ENCODE results near the gene CLN6. TPM values are rescaled to one million over a fixed set of nuclear protein-coding genes. Genes with fewer than 3 reads are reported as not detected.

CLN6 gene
- total RNA-seq, 1 donor from 2014 or later = 29.0 TPM

- TF ChIP-seq, protein P1, sequence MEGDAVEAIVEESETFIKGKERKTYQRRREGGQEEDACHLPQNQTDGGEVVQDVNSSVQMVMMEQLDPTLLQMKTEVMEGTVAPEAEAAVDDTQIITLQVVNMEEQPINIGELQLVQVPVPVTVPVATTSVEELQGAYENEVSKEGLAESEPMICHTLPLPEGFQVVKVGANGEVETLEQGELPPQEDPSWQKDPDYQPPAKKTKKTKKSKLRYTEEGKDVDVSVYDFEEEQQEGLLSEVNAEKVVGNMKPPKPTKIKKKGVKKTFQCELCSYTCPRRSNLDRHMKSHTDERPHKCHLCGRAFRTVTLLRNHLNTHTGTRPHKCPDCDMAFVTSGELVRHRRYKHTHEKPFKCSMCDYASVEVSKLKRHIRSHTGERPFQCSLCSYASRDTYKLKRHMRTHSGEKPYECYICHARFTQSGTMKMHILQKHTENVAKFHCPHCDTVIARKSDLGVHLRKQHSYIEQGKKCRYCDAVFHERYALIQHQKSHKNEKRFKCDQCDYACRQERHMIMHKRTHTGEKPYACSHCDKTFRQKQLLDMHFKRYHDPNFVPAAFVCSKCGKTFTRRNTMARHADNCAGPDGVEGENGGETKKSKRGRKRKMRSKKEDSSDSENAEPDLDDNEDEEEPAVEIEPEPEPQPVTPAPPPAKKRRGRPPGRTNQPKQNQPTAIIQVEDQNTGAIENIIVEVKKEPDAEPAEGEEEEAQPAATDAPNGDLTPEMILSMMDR (IDR thresholded peaks at IDR 0.05; ENCODE audit: insufficient read depth, low read length, poor library complexity, severe bottlenecking) = no peak
- H3K36me3 ChIP-seq (ENCODE audit: control insufficient read depth, insufficient read depth, low read length) = peaks cover 1% of the 10 kb centered on the region
- no peak overlapping the region for H3K4me3 ChIP-seq (ENCODE audit: low read depth, low read length)
- DNase-seq (ENCODE audit: low read depth) = no peak
- no peaks in the 10 kb centered on the region for H3K27me3 ChIP-seq (ENCODE audit: control insufficient read depth, insufficient read depth, low read length)
These were observed 21.4 kb downstream of the CLN6 start for GRCh38 chr15:68208136-68208535.

DNA sequence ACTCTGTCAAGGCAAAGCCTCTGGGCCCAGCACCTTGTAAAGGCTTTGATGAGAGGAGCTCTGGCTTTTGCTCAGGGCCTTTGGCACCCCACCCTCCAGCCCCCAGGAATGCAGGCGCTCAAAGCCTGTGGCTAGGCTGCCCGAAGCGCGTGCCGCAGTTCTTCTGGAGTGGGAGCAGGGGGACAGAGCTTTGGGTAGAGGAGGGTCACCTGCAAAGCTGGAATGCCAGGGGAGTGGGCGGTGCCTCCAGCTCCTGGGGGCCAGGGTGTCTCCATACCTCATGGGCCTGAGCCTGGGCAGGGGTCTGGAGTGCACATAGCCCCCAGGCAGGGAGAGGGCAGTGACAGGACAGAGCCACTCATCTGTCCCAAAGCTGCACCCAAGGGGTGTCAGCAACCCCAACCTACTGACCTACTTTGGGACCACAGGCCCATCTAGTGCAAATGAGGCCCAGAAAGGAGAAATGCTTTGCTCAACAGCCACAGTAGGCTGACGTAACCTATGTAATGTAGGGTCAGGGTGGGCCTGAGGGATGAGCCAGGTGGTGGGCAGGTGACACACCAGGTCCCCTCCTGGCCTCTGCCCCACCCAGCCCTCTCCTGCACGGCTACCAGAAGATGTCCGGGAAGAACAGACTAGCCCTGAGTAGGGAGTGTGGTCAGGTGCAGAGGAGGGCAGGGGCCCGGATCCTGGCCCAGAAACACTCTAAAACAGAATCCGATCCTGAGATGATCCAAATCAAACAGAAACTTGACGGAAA is 22.2 kb downstream of the CLN6 start:
- TF ChIP-seq, protein P1 (IDR thresholded peaks at IDR 0.05; ENCODE audit: insufficient read depth, low read length, poor library complexity, severe bottlenecking) = no peak
- H3K4me3 ChIP-seq (ENCODE audit: low read depth, low read length) = no peak overlapping the region
- H3K36me3 ChIP-seq (ENCODE audit: control insufficient read depth, insufficient read depth, low read length) = peaks cover 1% of the 10 kb centered on the region
- no peak for DNase-seq (ENCODE audit: low read depth)
- no peaks in the 10 kb centered on the region for H3K27me3 ChIP-seq (ENCODE audit: control insufficient read depth, insufficient read depth, low read length)

GRCh38 chr15:68206711-68207151 is 22.8 kb downstream of the CLN6 start:
- peaks cover 1% of the 10 kb centered on the region for H3K36me3 ChIP-seq (ENCODE audit: control insufficient read depth, insufficient read depth, low read length)
- H3K27me3 ChIP-seq (ENCODE audit: control insufficient read depth, insufficient read depth, low read length) = no peaks in the 10 kb centered on the region
- H3K4me3 ChIP-seq (ENCODE audit: low read depth, low read length) = no peak overlapping the region
- DNase-seq (ENCODE audit: low read depth) = no peak
- TF ChIP-seq, protein P1 (IDR thresholded peaks at IDR 0.05; ENCODE audit: insufficient read depth, low read length, poor library complexity, severe bottlenecking) = no peak

DNA sequence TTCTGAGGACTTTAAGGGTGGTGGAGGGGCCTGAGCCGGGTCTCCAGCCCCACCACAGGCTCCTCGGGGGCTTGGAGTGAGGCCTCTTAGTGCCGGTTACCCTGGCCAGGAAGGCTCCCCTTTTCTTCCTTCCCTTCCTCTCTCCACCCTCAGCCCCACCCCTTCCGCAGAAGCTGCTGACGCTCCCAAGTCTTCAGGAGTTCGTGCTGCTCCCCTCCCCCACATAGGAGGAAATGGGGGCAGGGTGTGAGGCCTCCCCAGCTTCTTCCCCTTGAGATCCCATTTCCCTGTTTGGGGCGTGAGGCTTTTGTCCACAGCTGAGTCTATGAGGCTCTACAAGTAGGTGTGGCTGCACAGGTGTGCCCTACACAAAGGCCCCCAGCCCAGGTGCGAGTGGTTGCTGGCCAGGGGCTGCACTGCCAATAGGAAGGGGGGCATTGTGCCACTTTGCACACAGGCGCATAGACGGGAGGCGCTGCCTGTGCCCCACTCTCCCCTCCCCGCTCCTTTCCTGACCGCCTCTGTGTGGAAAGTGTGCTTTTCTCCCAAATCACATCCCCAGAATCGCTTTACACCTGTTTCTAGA is 23.5 kb downstream of the CLN6 start:
- Histone ChIP-seq H3K36me3 (ENCODE audit: control insufficient read depth, insufficient read depth, low read length) (peaks cover 1% of the 10 kb centered on the region), H3K27me3 (ENCODE audit: control insufficient read depth, insufficient read depth, low read length) (no peaks in the 10 kb centered on the region), H3K4me3 (ENCODE audit: low read depth, low read length) (no peak overlapping the region)
- no peak for DNase-seq (ENCODE audit: low read depth)
- TF ChIP-seq, protein P1 (IDR thresholded peaks at IDR 0.05; ENCODE audit: insufficient read depth, low read length, poor library complexity, severe bottlenecking) = no peak

- TF ChIP-seq, protein P1 (IDR thresholded peaks at IDR 0.05; ENCODE audit: insufficient read depth, low read length, poor library complexity, severe bottlenecking) = no peak
- Histone ChIP-seq H3K27me3 (ENCODE audit: control insufficient read depth, insufficient read depth, low read length) (no peaks in the 10 kb centered on the region), H3K4me3 (ENCODE audit: low read depth, low read length) (no peak overlapping the region), H3K36me3 (ENCODE audit: control insufficient read depth, insufficient read depth, low read length) (peaks cover 1% of the 10 kb centered on the region)
- no peak for DNase-seq (ENCODE audit: low read depth)
These were observed 24.0 kb downstream of the CLN6 start for GRCh38 chr15:68205558-68205944.
